Neural cell (in vitro differentiated cells): ENCODE results near the gene GINS3. TPM values are rescaled to one million over a fixed set of nuclear protein-coding genes. Genes with fewer than 3 reads are reported as not detected.

Source experiments
- H2AFZ ChIP-seq: fragments of 200-600, 300-800 bp; sonication (generic), shearing (Covaris generic); 2 replicates; pipeline ENCODE4 v1.6.0; 2014; ENCODE audit warnings: low read depth, mild to moderate bottlenecking, antibody characterized with exemption, low read length, moderate library complexity
- H3F3A ChIP-seq: fragments of 200-600 bp; shearing (Covaris generic); 2 replicates; pipeline ENCODE4 v1.6.1; 2016; ENCODE audit warnings: mild to moderate bottlenecking, moderate library complexity, mixed read lengths, antibody characterized with exemption, low read length; ENCODE audit not compliant: insufficient read depth, poor library complexity, severe bottlenecking
- H3K27ac ChIP-seq: fragments of 200-600, 300-800 bp; sonication (generic), shearing (Covaris generic); 2 replicates; pipeline ENCODE4 v1.5.1; 2014; ENCODE audit warnings: mild to moderate bottlenecking, low read length, moderate library complexity
- H3K27me3 ChIP-seq: fragments of 300-800, 200-600 bp; sonication (generic), shearing (Covaris generic); 2 replicates; pipeline ENCODE4 v1.6.0; 2014; ENCODE audit warnings: mild to moderate bottlenecking, low read depth, low read length, moderate library complexity; ENCODE audit not compliant: insufficient read depth
- H3K36me3 ChIP-seq: fragments of 300-800, 200-600 bp; sonication (generic), shearing (Covaris generic); 2 replicates; pipeline ENCODE4 v1.5.1; 2014; ENCODE audit warnings: mild to moderate bottlenecking, antibody characterized with exemption, low read length, moderate library complexity; ENCODE audit not compliant: insufficient read depth
- H3K4me2 ChIP-seq: fragments of 300-800, 200-600 bp; sonication (generic), shearing (Covaris generic); 2 replicates; pipeline ENCODE4 v1.6.0; 2014; ENCODE audit warnings: mild to moderate bottlenecking, low read length
- H3K4me3 ChIP-seq: fragments of 300-800, 200-600 bp; sonication (generic), shearing (Covaris generic); 2 replicates; pipeline ENCODE4 v1.5.1; 2014; ENCODE audit warnings: mild to moderate bottlenecking, low read length, moderate library complexity
- H3K79me2 ChIP-seq: fragments of 200-600 bp; shearing (Covaris generic); replicated peaks from 2 replicates; pipeline ENCODE4 v1.6.0; 2014; ENCODE audit warnings: mild to moderate bottlenecking, low read length, moderate library complexity; ENCODE audit not compliant: insufficient read depth
- H3K9ac ChIP-seq: fragments of 300-800, 200-600 bp; sonication (generic), shearing (Covaris generic); 2 replicates; pipeline ENCODE4 v1.6.1; 2016; ENCODE audit warnings: mild to moderate bottlenecking, low read length, mixed read lengths
- H3K9me2 ChIP-seq: fragments of 200-600 bp; shearing (Covaris generic); 2 replicates; pipeline ENCODE4 v1.6.1; 2016; ENCODE audit warnings: mild to moderate bottlenecking, low read length, mixed read lengths; ENCODE audit not compliant: insufficient read depth
- H3K9me3 ChIP-seq: fragments of 200-600, 300-800 bp; sonication (generic), shearing (Covaris generic); 2 replicates; pipeline ENCODE4 v1.6.1; 2016; ENCODE audit warnings: mild to moderate bottlenecking, mixed run types, low read length, moderate library complexity, mixed read lengths
- H4K20me1 ChIP-seq: fragments of 200-600 bp; shearing (Covaris generic); 2 replicates; pipeline ENCODE4 v1.6.1; 2016; ENCODE audit warnings: mild to moderate bottlenecking, mixed run types; ENCODE audit not compliant: insufficient read depth
- CTCF ChIP-seq: fragments of 450-650 bp; IDR thresholded peaks from 2 replicates; pipeline ENCODE4 v1.5.1; 2014; ENCODE audit warnings: antibody characterized with exemption, mild to moderate bottlenecking, moderate library complexity; ENCODE audit not compliant: poor library complexity, severe bottlenecking
- EP300 ChIP-seq: fragments of 450-650 bp; conservative IDR thresholded peaks from 2 replicates; pipeline ENCODE4 v1.6.1; 2014; ENCODE audit warnings: antibody characterized with exemption, mild to moderate bottlenecking, moderate library complexity; ENCODE audit not compliant: poor library complexity, severe bottlenecking
- EZH2 ChIP-seq: fragments of 200-600, 300-800 bp; shearing (Covaris generic), sonication (generic); IDR thresholded peaks from 2 replicates; pipeline ENCODE4 v1.6.1; 2014; ENCODE audit warnings: antibody characterized with exemption, low read length, borderline replicate concordance, mild to moderate bottlenecking; ENCODE audit not compliant: insufficient read depth, poor library complexity, severe bottlenecking
- MXI1 ChIP-seq: fragments of 450-650 bp; conservative IDR thresholded peaks from 2 replicates; pipeline ENCODE4 v1.6.1; 2014; ENCODE audit warnings: antibody characterized with exemption, mild to moderate bottlenecking; ENCODE audit not compliant: poor library complexity, severe bottlenecking
- POLR2AphosphoS5 ChIP-seq: IDR thresholded peaks from 2 replicates; pipeline ENCODE4 v1.6.1; 2012
- RAD21 ChIP-seq: fragments of 450-650 bp; conservative IDR thresholded peaks from 2 replicates; pipeline ENCODE4 v1.6.1; 2014; ENCODE audit warnings: antibody characterized with exemption, mild to moderate bottlenecking, moderate library complexity
- REST ChIP-seq: IDR thresholded peaks from 2 replicates; pipeline ENCODE4 v1.6.1; 2012; ENCODE audit warnings: borderline replicate concordance
- SMC3 ChIP-seq: fragments of 450-650 bp; conservative IDR thresholded peaks from 2 replicates; pipeline ENCODE4 v1.6.1; 2014; ENCODE audit warnings: antibody characterized with exemption, mild to moderate bottlenecking, moderate library complexity; ENCODE audit not compliant: poor library complexity
- TAF1 ChIP-seq: IDR thresholded peaks from 2 replicates; pipeline ENCODE4 v1.6.1; 2012; ENCODE audit warnings: low read depth
- polyA plus RNA-seq: library from polyadenylated mRNA; depleted of rRNA; stranded (reverse); fragments of >200 nt; gene quantifications from 2 replicates; pipeline ENCODE4 v1.2.3, GENCODE V29; 2014

Gene GINS3
- polyA plus RNA-seq, 1 donor from 2014 or later = 4.3 TPM

- Histone ChIP-seq H3K79me2 (no peaks in the 10 kb centered on the region), H3K9ac (no peak overlapping the region), H3K27ac (no peak overlapping the region), H3K27me3 (no peaks in the 10 kb centered on the region), H3K4me3 (no peak overlapping the region), H3F3A (no peaks in the 10 kb centered on the region), H4K20me1 (no peaks in the 10 kb centered on the region), H3K36me3 (no peaks in the 10 kb centered on the region), H2AFZ (no peak overlapping the region), H3K9me3 (no peaks in the 10 kb centered on the region), H3K9me2 (no peaks in the 10 kb centered on the region), H3K4me2 (no peak overlapping the region)
- TF ChIP-seq EP300 (no peak), EZH2 (no peak), TAF1 (no peak), POLR2AphosphoS5 (no peak), SMC3 (no peak), RAD21 (no peak), CTCF (no peak), REST (no peak)
Measured at GRCh38 chr16:58450590-58450989, 58.3 kb downstream of the GINS3 start.

- H3K79me2 ChIP-seq = no peaks in the 10 kb centered on the region
- H3K4me2 ChIP-seq = no peak overlapping the region
- no peak overlapping the region for H3K9ac ChIP-seq
- no peak overlapping the region for H3K4me3 ChIP-seq
- no peaks in the 10 kb centered on the region for H3F3A ChIP-seq
- H3K9me3 ChIP-seq = no peaks in the 10 kb centered on the region
- no peak overlapping the region for H3K27ac ChIP-seq
- no peaks in the 10 kb centered on the region for H3K36me3 ChIP-seq
- H2AFZ ChIP-seq = no peak overlapping the region
- TF ChIP-seq POLR2AphosphoS5 (no peak), EZH2 (no peak), MXI1 (no peak), CTCF (no peak), EP300 (no peak), TAF1 (no peak), RAD21 (no peak), SMC3 (no peak), REST (no peak)
- no peaks in the 10 kb centered on the region for H3K9me2 ChIP-seq
- H4K20me1 ChIP-seq = no peaks in the 10 kb centered on the region
- no peaks in the 10 kb centered on the region for H3K27me3 ChIP-seq
Measured at GRCh38 chr16:58451265-58451689, 59.0 kb downstream of the GINS3 start.
